WTC11 (cell line): ENCODE data around the gene CAPN14. TPM values are rescaled to one million over a fixed set of nuclear protein-coding genes. Genes with fewer than 3 reads are reported as not detected.

Source experiments
- ATAC-seq: fragments of 200-7000 bp; cut with Tn5 transposase; 2 replicates; pipeline ENCODE4 v1.10.0; 2021; ENCODE audit warnings: mild to moderate bottlenecking, moderate library complexity
- CTCF ChIA-PET: fragments of 300-600 bp; sonication (Branson Sonifier 250); formaldehyde crosslinking; loops from one replicate; lab custom pipeline; 2021; ENCODE audit warnings: antibody characterized with exemption; lab: Charles Lee
- POLR2A ChIA-PET: fragments of 350-600 bp; sonication (Branson Sonifier 250); formaldehyde crosslinking; loops from one replicate; lab custom pipeline; 2021; ENCODE audit warnings: antibody characterized with exemption; lab: Charles Lee
- DNase-seq: peaks from one replicate; pipeline ENCODE4 v3.0.0; 2021; ENCODE audit warnings: low spot score
- H3K27ac Mint-ChIP-seq: 2 replicates; pipeline ENCODE4 v1.8.0; 2021; ENCODE audit warnings: mixed read lengths
- H3K27me3 Mint-ChIP-seq: 2 replicates; pipeline ENCODE4 v1.8.0; 2021; ENCODE audit warnings: low read depth, mild to moderate bottlenecking, moderate library complexity, mixed read lengths
- H3K36me3 Mint-ChIP-seq: 2 replicates; pipeline ENCODE4 v1.8.0; 2021; ENCODE audit warnings: mixed read lengths
- H3K4me1 Mint-ChIP-seq: 2 replicates; pipeline ENCODE4 v1.8.0; 2022; ENCODE audit warnings: mixed read lengths
- H3K4me3 Mint-ChIP-seq: 2 replicates; pipeline ENCODE4 v1.8.0; 2021; ENCODE audit warnings: mild to moderate bottlenecking, moderate library complexity, mixed read lengths
- H3K9me3 Mint-ChIP-seq: 2 replicates; pipeline ENCODE4 v1.8.0; 2021; ENCODE audit warnings: mixed read lengths
- CREB1 ChIP-seq: sonication (generic); formaldehyde crosslinking; IDR thresholded peaks from 2 replicates; pipeline ENCODE4 v1.8.0; 2023; ENCODE audit warnings: mild to moderate bottlenecking, missing genetic modification reagents
- NFYB ChIP-seq: sonication (generic); formaldehyde crosslinking; conservative IDR thresholded peaks from 2 replicates; pipeline ENCODE4 v1.8.0; 2022; ENCODE audit warnings: low read depth, missing genetic modification reagents
- NR1H2 ChIP-seq: sonication (generic); formaldehyde crosslinking; IDR thresholded peaks from 2 replicates; pipeline ENCODE4 v1.9.0; 2021; ENCODE audit warnings: mild to moderate bottlenecking, moderate library complexity, missing genetic modification reagents
- SOX15 ChIP-seq: fragments of 250-450 bp; sonication (Bioruptor Pico); IDR thresholded peaks from 2 replicates; pipeline ENCODE4 v1.9.0; 2021; ENCODE audit warnings: mild to moderate bottlenecking
- TEAD1 ChIP-seq: sonication (generic); formaldehyde crosslinking; IDR thresholded peaks from 2 replicates; pipeline ENCODE4 v1.8.0; 2022; ENCODE audit warnings: mild to moderate bottlenecking, missing genetic modification reagents
- ZNF232 ChIP-seq: sonication (generic); formaldehyde crosslinking; IDR thresholded peaks from 2 replicates; pipeline ENCODE4 v1.8.0; 2022; ENCODE audit warnings: mild to moderate bottlenecking, missing genetic modification reagents
- total RNA-seq: library from RNA; stranded (reverse); gene quantifications from 3 replicates; pipeline ENCODE4 v1.2.3, GENCODE V29; 2021
- TF ChIP-seq, protein P1 (sequence below): sonication (generic); formaldehyde crosslinking; IDR thresholded peaks from 2 replicates; pipeline ENCODE4 v1.8.0; 2022; ENCODE audit warnings: mild to moderate bottlenecking, missing genetic modification reagents
- TF ChIP-seq, protein P2 (sequence below): sonication (generic); formaldehyde crosslinking; IDR thresholded peaks from 2 replicates; pipeline ENCODE4 v1.8.0; 2023; ENCODE audit warnings: mild to moderate bottlenecking, missing genetic modification reagents
- TF ChIP-seq, protein P3 (sequence below): sonication (generic); formaldehyde crosslinking; IDR thresholded peaks from 2 replicates; pipeline ENCODE4 v1.8.1; 2023; ENCODE audit warnings: mild to moderate bottlenecking, missing genetic modification reagents, moderate library complexity
- TF ChIP-seq, protein P4 (sequence below): sonication (generic); formaldehyde crosslinking; IDR thresholded peaks from 2 replicates; pipeline ENCODE4 v1.8.1; 2022; ENCODE audit warnings: mild to moderate bottlenecking, missing genetic modification reagents, moderate library complexity, borderline replicate concordance
- TF ChIP-seq, protein P5 (sequence below): sonication (generic); formaldehyde crosslinking; IDR thresholded peaks from 2 replicates; pipeline ENCODE4 v1.8.0; 2023; ENCODE audit warnings: missing genetic modification reagents, mild to moderate bottlenecking, borderline replicate concordance
- TF ChIP-seq, protein P6 (sequence below): sonication (generic); formaldehyde crosslinking; conservative IDR thresholded peaks from 2 replicates; pipeline ENCODE4 v1.8.1; 2022; ENCODE audit warnings: mild to moderate bottlenecking, missing genetic modification reagents
- TF ChIP-seq, protein P7 (sequence below): fragments of 250-450 bp; sonication (Bioruptor Pico); IDR thresholded peaks from 2 replicates; pipeline ENCODE4 v1.9.0; 2021; ENCODE audit warnings: mild to moderate bottlenecking
- TF ChIP-seq, protein P8 (sequence below): sonication (generic); formaldehyde crosslinking; conservative IDR thresholded peaks from 2 replicates; pipeline ENCODE4 v1.8.1; 2023; ENCODE audit warnings: mild to moderate bottlenecking, low read depth, missing genetic modification reagents, moderate library complexity
- TF ChIP-seq, protein P9 (sequence below): fragments of 250-450 bp; sonication (Bioruptor Pico); IDR thresholded peaks from 2 replicates; pipeline ENCODE4 v1.9.0; 2021; ENCODE audit warnings: moderate library complexity, mild to moderate bottlenecking, inconsistent platforms, borderline replicate concordance

The CAPN14 gene
- total RNA-seq, 1 experiment from 2014 or later: 0.11 TPM

DNA sequence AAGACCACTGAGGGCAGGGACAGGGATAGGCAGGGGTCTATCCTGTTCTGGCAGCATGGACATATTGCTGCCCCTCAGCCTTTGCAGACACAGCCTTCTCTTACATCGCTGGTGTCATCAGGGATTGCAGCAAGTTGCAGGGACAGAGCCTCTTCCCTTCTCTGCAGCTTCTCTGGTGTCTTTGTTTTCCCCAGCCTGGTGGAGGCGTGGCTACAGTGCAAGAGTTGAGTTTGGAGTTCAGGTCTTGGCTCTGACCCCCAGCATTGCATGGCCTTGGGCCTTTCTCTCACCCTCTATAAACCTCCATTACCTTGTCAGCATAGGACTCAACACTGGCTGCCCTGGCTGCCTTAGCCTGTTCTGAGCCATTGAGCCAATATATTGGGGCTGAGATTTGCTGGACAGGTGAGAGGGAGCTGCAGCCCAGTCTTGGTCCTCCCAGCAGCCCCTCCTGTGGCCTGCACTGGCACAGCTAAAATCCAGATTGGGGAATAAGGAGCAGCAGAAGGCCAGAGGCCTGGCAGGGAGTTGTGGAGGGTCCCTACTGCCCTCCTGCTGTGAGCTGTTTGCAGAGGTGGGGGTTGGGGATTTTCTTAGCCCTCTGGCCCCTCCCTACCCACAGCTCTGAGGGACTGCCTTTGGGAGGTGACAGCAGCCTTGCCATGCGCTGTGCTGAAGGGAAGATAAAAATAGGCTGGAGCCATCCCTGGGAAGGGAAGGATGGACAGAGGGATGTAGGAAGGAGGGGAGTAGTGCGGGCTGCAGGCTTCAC, 39.5 kb upstream of the CAPN14 start:
- H3K4me3 Mint-ChIP-seq: no peak overlapping the region
- peaks cover 40% of the 10 kb centered on the region for H3K4me1 Mint-ChIP-seq
- no peaks in the 10 kb centered on the region for H3K9me3 Mint-ChIP-seq
- POLR2A ChIA-PET: interaction anchor here (0.5 to 1.0 kb wide), 3 partner anchors 11 to 126 kb away, joined by 3 to 4 read pairs (median 3); partner anchors contain the start of gene EHD3
- no peaks in the 10 kb centered on the region for H3K27me3 Mint-ChIP-seq
- TF ChIP-seq, protein P1, sequence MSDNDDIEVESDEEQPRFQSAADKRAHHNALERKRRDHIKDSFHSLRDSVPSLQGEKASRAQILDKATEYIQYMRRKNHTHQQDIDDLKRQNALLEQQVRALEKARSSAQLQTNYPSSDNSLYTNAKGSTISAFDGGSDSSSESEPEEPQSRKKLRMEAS (CRISPR knock-in tag): 0 out of 2 replicates have a peak, but pooled peaks have one; percentile 9
- TF ChIP-seq, protein P2, sequence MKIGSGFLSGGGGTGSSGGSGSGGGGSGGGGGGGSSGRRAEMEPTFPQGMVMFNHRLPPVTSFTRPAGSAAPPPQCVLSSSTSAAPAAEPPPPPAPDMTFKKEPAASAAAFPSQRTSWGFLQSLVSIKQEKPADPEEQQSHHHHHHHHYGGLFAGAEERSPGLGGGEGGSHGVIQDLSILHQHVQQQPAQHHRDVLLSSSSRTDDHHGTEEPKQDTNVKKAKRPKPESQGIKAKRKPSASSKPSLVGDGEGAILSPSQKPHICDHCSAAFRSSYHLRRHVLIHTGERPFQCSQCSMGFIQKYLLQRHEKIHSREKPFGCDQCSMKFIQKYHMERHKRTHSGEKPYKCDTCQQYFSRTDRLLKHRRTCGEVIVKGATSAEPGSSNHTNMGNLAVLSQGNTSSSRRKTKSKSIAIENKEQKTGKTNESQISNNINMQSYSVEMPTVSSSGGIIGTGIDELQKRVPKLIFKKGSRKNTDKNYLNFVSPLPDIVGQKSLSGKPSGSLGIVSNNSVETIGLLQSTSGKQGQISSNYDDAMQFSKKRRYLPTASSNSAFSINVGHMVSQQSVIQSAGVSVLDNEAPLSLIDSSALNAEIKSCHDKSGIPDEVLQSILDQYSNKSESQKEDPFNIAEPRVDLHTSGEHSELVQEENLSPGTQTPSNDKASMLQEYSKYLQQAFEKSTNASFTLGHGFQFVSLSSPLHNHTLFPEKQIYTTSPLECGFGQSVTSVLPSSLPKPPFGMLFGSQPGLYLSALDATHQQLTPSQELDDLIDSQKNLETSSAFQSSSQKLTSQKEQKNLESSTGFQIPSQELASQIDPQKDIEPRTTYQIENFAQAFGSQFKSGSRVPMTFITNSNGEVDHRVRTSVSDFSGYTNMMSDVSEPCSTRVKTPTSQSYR (CRISPR knock-in tag): 0 out of 2 replicates have a peak, but pooled peaks have one; percentile 52
- TF ChIP-seq, protein P3, sequence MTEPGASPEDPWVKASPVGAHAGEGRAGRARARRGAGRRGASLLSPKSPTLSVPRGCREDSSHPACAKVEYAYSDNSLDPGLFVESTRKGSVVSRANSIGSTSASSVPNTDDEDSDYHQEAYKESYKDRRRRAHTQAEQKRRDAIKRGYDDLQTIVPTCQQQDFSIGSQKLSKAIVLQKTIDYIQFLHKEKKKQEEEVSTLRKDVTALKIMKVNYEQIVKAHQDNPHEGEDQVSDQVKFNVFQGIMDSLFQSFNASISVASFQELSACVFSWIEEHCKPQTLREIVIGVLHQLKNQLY (CRISPR knock-in tag): no peak
- no peak for TF ChIP-seq NFYB (CRISPR knock-in tag)
- CTCF ChIA-PET: interaction anchor here (0.6 to 3.0 kb wide), 11 partner anchors 8 to 545 kb away, joined by 3 to 18 read pairs (median 4); partner anchors contain the start of gene EHD3
- no peak overlapping the region for H3K27ac Mint-ChIP-seq
- peaks cover 11% of the 10 kb centered on the region for H3K36me3 Mint-ChIP-seq
- ATAC-seq: peak; percentile 70
- peak; percentile 25 for DNase-seq

DNA sequence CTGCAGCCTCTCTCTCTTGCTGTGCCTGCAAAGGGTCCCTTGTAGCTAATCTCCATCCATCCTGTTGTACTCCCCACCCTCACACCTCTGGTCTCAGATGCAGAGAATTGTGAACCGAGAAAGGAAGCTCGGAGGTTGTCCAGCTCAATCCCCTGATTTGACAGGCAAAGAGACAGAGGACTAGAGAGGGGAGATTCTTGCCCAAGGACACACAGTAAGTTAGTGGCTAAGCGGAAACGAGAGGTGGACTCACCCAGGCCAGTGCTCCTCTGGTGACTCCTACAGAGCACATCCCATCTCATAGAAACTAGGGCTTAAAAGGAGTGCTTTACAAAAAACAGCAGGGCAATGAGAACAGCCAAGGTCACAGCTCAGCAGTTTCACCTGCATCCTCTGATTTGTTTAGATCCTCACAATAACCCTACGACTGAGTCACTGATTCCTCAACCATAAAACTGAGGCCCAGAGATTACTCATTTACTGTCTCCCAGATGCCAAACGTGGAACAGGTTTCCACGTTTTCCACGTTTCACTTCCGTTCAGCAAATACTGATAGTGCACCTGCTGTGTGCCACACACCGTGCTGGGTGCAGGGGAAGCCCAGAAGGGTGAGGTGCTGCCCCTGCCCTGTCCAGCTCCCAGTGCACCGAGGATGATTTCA, 38.7 kb upstream of the CAPN14 start:
- TF ChIP-seq SOX15 (CRISPR knock-in tag) (no peak), NR1H2 (CRISPR knock-in tag) (no peak), CREB1 (CRISPR knock-in tag) (no peak), ZNF232 (CRISPR knock-in tag) (no peak), TEAD1 (CRISPR knock-in tag) (no peak)
- TF ChIP-seq, protein P4, sequence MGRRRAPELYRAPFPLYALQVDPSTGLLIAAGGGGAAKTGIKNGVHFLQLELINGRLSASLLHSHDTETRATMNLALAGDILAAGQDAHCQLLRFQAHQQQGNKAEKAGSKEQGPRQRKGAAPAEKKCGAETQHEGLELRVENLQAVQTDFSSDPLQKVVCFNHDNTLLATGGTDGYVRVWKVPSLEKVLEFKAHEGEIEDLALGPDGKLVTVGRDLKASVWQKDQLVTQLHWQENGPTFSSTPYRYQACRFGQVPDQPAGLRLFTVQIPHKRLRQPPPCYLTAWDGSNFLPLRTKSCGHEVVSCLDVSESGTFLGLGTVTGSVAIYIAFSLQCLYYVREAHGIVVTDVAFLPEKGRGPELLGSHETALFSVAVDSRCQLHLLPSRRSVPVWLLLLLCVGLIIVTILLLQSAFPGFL (CRISPR knock-in tag): no peak
- TF ChIP-seq, protein P5, sequence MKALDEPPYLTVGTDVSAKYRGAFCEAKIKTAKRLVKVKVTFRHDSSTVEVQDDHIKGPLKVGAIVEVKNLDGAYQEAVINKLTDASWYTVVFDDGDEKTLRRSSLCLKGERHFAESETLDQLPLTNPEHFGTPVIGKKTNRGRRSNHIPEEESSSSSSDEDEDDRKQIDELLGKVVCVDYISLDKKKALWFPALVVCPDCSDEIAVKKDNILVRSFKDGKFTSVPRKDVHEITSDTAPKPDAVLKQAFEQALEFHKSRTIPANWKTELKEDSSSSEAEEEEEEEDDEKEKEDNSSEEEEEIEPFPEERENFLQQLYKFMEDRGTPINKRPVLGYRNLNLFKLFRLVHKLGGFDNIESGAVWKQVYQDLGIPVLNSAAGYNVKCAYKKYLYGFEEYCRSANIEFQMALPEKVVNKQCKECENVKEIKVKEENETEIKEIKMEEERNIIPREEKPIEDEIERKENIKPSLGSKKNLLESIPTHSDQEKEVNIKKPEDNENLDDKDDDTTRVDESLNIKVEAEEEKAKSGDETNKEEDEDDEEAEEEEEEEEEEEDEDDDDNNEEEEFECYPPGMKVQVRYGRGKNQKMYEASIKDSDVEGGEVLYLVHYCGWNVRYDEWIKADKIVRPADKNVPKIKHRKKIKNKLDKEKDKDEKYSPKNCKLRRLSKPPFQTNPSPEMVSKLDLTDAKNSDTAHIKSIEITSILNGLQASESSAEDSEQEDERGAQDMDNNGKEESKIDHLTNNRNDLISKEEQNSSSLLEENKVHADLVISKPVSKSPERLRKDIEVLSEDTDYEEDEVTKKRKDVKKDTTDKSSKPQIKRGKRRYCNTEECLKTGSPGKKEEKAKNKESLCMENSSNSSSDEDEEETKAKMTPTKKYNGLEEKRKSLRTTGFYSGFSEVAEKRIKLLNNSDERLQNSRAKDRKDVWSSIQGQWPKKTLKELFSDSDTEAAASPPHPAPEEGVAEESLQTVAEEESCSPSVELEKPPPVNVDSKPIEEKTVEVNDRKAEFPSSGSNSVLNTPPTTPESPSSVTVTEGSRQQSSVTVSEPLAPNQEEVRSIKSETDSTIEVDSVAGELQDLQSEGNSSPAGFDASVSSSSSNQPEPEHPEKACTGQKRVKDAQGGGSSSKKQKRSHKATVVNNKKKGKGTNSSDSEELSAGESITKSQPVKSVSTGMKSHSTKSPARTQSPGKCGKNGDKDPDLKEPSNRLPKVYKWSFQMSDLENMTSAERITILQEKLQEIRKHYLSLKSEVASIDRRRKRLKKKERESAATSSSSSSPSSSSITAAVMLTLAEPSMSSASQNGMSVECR: no peak
- TF ChIP-seq, protein P6, sequence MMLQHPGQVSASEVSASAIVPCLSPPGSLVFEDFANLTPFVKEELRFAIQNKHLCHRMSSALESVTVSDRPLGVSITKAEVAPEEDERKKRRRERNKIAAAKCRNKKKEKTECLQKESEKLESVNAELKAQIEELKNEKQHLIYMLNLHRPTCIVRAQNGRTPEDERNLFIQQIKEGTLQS (CRISPR knock-in tag): no peak
- TF ChIP-seq, protein P7, sequence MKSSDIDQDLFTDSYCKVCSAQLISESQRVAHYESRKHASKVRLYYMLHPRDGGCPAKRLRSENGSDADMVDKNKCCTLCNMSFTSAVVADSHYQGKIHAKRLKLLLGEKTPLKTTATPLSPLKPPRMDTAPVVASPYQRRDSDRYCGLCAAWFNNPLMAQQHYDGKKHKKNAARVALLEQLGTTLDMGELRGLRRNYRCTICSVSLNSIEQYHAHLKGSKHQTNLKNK (CRISPR knock-in tag): no peak
- TF ChIP-seq, protein P8, sequence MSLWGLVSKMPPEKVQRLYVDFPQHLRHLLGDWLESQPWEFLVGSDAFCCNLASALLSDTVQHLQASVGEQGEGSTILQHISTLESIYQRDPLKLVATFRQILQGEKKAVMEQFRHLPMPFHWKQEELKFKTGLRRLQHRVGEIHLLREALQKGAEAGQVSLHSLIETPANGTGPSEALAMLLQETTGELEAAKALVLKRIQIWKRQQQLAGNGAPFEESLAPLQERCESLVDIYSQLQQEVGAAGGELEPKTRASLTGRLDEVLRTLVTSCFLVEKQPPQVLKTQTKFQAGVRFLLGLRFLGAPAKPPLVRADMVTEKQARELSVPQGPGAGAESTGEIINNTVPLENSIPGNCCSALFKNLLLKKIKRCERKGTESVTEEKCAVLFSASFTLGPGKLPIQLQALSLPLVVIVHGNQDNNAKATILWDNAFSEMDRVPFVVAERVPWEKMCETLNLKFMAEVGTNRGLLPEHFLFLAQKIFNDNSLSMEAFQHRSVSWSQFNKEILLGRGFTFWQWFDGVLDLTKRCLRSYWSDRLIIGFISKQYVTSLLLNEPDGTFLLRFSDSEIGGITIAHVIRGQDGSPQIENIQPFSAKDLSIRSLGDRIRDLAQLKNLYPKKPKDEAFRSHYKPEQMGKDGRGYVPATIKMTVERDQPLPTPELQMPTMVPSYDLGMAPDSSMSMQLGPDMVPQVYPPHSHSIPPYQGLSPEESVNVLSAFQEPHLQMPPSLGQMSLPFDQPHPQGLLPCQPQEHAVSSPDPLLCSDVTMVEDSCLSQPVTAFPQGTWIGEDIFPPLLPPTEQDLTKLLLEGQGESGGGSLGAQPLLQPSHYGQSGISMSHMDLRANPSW (CRISPR knock-in tag): no peak
- TF ChIP-seq, protein P9, sequence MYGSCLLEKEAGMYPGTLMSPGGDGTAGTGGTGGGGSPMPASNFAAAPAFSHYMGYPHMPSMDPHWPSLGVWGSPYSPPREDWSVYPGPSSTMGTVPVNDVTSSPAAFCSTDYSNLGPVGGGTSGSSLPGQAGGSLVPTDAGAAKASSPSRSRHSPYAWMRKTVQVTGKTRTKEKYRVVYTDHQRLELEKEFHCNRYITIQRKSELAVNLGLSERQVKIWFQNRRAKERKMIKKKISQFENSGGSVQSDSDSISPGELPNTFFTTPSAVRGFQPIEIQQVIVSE (CRISPR knock-in tag): no peak
- Mint-ChIP-seq H3K4me3 (no peak overlapping the region), H3K36me3 (peaks cover 7% of the 10 kb centered on the region), H3K27ac (0 out of 2 replicates have a peak overlapping the region, but pooled peaks have one; percentile 36), H3K9me3 (no peaks in the 10 kb centered on the region), H3K27me3 (no peaks in the 10 kb centered on the region), H3K4me1 (peaks cover 40% of the 10 kb centered on the region)
- ChIA-PET POLR2A (interaction anchor here (0.5 to 1.0 kb wide), 2 partner anchors 11 to 22 kb away, joined by 3 to 4 read pairs; partner anchors contain the start of gene EHD3), CTCF (interaction anchor here (0.7 to 3.0 kb wide), 7 partner anchors 7 to 77 kb away, joined by 3 to 18 read pairs (median 5); partner anchors contain the start of gene EHD3)
- no peak for ATAC-seq
- DNase-seq: no peak
